AG04450 (cell line): ENCODE data around the gene FFAR3. TPM values are rescaled to one million over a fixed set of nuclear protein-coding genes. Genes with fewer than 3 reads are reported as not detected.

Experiments
- CTCF ChIA-PET: fragments of 300-600, 350-600 bp; formaldehyde crosslinking; extraction: SDS; loops from one replicate; lab custom pipeline; 2022; ENCODE audit warnings: antibody characterized with exemption, inconsistent platforms; lab: Charles Lee
- POLR2A ChIA-PET: fragments of 350-600 bp; formaldehyde crosslinking; extraction: SDS; loops from one replicate; lab custom pipeline; 2021; ENCODE audit warnings: antibody characterized with exemption, inconsistent platforms; lab: Yijun Ruan, JAX
- DNase-seq: peaks from one replicate; pipeline ENCODE4 v3.0.0-alpha.2; 2011; ENCODE audit warnings: low read depth, low spot score
- H3K27ac ChIP-seq: one replicate; pipeline ENCODE4 v1.5.1; 2012; ENCODE audit warnings: low read depth, low read length, control low read depth
- H3K27me3 ChIP-seq: one replicate; pipeline ENCODE4 v1.6.0; 2012; ENCODE audit warnings: low read length; ENCODE audit not compliant: control insufficient read depth, insufficient read depth
- H3K4me3 ChIP-seq: 2 replicates; pipeline ENCODE4 v1.5.1; 2011; ENCODE audit warnings: mild to moderate bottlenecking, low read depth, low read length, control low read depth
- H3K9me3 ChIP-seq: 2 replicates; pipeline ENCODE4 v1.5.1; 2012; ENCODE audit warnings: low read length; ENCODE audit not compliant: control insufficient read depth, insufficient read depth
- polyA plus RNA-seq: library from polyadenylated mRNA; depleted of rRNA; stranded (reverse); fragments of >200 nt; gene quantifications from 2 replicates; pipeline ENCODE4 v1.2.3, GENCODE V29; 2011
- TF ChIP-seq, protein P1 (sequence below): IDR thresholded peaks from 2 replicates; pipeline ENCODE4 v1.5.1; 2011; ENCODE audit warnings: low read depth, low read length, control low read depth, inconsistent platforms

Gene FFAR3
- polyA plus RNA-seq, 1 experiment, result not detected

DNA sequence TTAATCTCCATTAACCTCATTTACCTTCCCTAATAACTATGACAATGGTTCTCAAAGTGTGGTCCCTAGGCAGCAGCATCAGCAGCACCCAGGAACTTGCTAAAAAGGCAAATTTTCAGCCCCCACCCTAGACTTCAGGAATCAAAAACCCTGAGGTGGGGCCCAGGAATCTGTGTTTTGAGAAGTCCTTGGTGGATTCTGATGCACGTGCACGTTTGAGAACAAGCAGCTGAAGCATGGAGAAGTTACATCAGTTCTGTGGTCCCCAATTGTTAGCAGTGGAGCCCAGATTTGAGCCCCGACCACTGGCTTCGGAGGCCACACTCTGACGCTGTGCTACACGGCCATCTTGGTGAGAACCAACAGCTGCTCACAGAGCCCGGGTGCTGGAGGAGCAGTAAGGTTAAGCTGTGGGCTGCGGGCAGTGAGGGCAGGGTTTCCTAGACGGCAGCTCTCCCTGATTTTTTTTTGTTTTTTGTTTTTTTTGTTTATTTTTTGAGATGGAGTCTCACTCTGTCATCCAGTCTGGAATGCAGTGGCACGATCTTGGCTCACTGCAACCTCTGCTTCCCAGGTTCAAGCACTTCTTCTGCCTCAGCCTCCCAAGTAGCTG is 43.3 kb upstream of the FFAR3 start:
- H3K4me3 ChIP-seq, result no peak overlapping the region
- H3K9me3 ChIP-seq, result peaks cover under 1% of the 10 kb centered on the region; the same call in 1 of the 2 replicates
- ChIA-PET POLR2A (no interaction called here), CTCF (no interaction called here)
- no peak for DNase-seq
- peaks cover 2% of the 10 kb centered on the region for H3K27me3 ChIP-seq
- H3K27ac ChIP-seq, result no peak overlapping the region
- TF ChIP-seq, protein P1, sequence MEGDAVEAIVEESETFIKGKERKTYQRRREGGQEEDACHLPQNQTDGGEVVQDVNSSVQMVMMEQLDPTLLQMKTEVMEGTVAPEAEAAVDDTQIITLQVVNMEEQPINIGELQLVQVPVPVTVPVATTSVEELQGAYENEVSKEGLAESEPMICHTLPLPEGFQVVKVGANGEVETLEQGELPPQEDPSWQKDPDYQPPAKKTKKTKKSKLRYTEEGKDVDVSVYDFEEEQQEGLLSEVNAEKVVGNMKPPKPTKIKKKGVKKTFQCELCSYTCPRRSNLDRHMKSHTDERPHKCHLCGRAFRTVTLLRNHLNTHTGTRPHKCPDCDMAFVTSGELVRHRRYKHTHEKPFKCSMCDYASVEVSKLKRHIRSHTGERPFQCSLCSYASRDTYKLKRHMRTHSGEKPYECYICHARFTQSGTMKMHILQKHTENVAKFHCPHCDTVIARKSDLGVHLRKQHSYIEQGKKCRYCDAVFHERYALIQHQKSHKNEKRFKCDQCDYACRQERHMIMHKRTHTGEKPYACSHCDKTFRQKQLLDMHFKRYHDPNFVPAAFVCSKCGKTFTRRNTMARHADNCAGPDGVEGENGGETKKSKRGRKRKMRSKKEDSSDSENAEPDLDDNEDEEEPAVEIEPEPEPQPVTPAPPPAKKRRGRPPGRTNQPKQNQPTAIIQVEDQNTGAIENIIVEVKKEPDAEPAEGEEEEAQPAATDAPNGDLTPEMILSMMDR, result no peak

DNA sequence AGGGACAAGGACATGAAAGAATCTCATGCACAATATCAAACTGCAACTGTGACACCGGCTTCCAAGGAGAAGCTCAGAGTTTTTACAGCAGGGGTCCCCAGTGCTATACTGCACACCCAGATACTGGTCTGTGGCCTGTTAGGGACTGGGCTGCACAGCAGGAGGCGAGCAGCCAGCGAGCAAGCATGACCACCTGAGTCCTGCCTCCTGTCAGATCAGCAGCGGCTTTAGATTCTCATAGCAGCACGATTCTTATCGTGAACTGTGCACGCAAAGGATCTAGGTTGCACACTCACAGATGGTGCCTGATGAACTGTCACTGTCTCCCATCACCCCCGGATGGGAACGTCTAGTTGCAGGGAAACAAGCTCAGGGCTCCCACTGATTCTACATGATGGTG is 42.4 kb upstream of the FFAR3 start:
- Histone ChIP-seq H3K27me3 (no peaks in the 10 kb centered on the region), H3K4me3 (no peak overlapping the region), H3K9me3 (no peaks in the 10 kb centered on the region), H3K27ac (no peak overlapping the region)
- TF ChIP-seq, protein P1, result no peak
- no peak for DNase-seq
- CTCF ChIA-PET, result no interaction called here
- POLR2A ChIA-PET, result no interaction called here

DNA sequence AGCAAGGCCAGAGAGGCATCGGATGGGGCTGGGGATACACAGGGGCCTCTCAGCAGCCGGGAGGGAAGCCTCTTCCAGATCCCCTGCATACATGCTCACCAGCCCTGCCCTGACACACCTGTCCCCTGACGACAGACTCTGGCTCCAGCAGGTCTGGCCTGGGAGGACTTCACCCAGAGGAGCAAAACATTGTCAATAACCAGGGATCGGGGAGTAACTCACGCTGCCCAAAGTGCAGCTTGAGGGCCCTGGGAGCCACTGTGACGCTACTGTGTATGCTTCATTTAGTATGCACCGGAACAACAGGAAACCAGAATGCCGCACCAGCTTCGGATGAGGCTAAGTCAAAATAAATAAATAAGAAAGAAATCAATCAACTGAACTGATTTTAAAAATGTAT is 41.7 kb upstream of the FFAR3 start:
- no peak overlapping the region for H3K27ac ChIP-seq
- ChIA-PET CTCF (no interaction called here), POLR2A (no interaction called here)
- no peak for DNase-seq
- TF ChIP-seq, protein P1, result no peak
- 0 out of 2 replicates have a peak, but pooled peaks cover under 1% of the 10 kb centered on the region for H3K9me3 ChIP-seq
- no peak overlapping the region for H3K4me3 ChIP-seq
- H3K27me3 ChIP-seq, result no peaks in the 10 kb centered on the region

DNA sequence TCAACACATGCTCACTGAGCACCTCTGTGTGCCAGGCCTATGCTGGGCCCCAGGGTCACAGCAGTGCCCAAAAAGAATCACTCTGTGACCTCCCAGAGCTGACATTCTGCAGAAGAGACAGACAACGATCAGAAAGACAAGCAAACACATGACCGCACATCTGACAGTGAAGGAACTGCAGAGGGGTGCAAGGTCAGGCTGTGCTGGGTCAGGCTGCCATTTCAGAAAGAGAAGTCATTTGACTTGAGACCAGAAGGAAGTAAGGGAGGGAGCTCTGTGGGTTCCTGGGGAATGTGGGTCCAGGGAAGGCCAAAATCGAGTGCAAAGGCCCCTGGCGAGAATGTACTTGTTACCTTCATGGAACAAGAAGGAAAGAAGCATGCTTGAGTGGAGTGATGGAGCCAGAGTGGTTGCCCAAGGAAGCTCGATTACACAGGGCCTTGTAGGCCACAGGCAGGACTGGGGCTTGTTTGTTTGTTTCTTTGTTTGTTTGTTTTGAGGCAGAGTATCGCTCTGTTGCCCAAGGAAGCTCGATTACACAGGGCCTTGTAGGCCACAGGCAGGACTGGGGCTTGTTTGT is 40.7 kb upstream of the FFAR3 start:
- no peak for DNase-seq
- Histone ChIP-seq H3K27me3 (no peaks in the 10 kb centered on the region), H3K27ac (no peak overlapping the region), H3K4me3 (no peak overlapping the region), H3K9me3 (peaks cover 4% of the 10 kb centered on the region; the same call in 1 of the 2 replicates)
- ChIA-PET CTCF (no interaction called here), POLR2A (no interaction called here)
- TF ChIP-seq, protein P1, result no peak

DNA sequence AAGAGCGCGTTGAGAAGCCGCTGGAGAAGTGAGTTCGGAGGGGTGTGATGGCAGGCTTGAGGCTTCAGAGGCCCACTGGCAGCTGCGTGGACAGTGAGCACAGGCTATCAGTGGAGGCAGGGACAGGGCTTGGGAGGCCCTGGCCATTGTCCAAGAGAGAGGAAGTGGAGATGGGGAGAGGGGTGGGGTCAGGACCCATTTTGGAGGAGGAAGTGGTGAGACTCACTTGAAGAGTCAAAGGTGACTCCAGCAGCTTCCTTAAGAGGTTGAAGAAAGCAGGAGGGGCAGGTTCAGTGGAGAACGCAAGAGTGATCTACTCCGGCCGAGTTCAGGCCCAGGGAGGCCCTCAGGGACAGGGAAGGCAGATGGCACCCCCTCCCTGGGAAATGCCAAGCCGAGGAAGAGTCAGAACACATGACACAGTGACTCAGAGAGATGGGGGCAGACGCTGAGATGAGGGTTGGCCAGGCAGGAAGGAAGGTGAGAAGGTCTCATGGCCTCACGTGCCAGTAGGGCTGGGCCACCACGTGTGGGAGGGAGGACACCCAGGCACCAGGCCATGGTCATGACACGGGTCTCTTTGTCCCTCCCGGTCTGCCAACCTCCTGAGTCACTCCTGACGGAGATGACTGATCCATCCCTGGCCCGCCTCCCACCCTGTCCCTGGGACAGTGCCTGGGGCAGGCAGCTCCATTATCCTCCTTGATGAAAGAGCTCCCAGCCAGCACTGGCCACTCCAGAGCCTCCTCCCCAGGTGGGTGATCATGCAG is 39.4 kb upstream of the FFAR3 start:
- ChIA-PET CTCF (no interaction called here), POLR2A (no interaction called here)
- H3K9me3 ChIP-seq, result peaks cover 4% of the 10 kb centered on the region; the same call in 1 of the 2 replicates
- no peak overlapping the region for H3K27ac ChIP-seq
- no peak overlapping the region for H3K4me3 ChIP-seq
- TF ChIP-seq, protein P1, result no peak
- DNase-seq, result no peak
- no peaks in the 10 kb centered on the region for H3K27me3 ChIP-seq
